ENCODE measurements around the gene P2RY2.

P2RY2 gene

GRCh38 chr11:73258104-73259035 lies 40.3 kb downstream of the P2RY2 start:
- peaks cover 0 to under 1% (median 0%) of the 10 kb centered on the region in 3 experiments for H3K27me3 ChIP-seq (ENCODE audit: control insufficient read depth in 3 of 3, insufficient read depth in 3 of 3, low read depth in 1 of 3, low read length in 3 of 3)
- no peak overlapping the region for H4K8ac ChIP-seq (ENCODE audit: low read depth, low read length)
- no peak overlapping the region for H3K14ac ChIP-seq (ENCODE audit: low read length)
- H3K79me1 ChIP-seq (ENCODE audit: low read depth, low read length), result no peaks in the 10 kb centered on the region
- H3K4me1 ChIP-seq (ENCODE audit: control insufficient read depth in 2 of 2, insufficient read depth in 1 of 2, low read depth in 1 of 2, low read length in 2 of 2), result peaks cover 15% of the 10 kb centered on the region in 2 donors
- no peak overlapping the region for H2BK12ac ChIP-seq (ENCODE audit: low read length)
- peak overlapping the region; percentile 82 for H2AFZ ChIP-seq (ENCODE audit: low read length)
- no peaks in the 10 kb centered on the region for H3K9me3 ChIP-seq (replicated peaks in 1 of 2; ENCODE audit: control insufficient read depth in 2 of 2, insufficient read depth in 1 of 2, low read depth in 1 of 2, low read length in 2 of 2)
- H3K18ac ChIP-seq (ENCODE audit: low read length), result peak overlapping the region; percentile 84
- H3K4me2 ChIP-seq (ENCODE audit: insufficient read depth, low read length, poor library complexity, severe bottlenecking), result no peak overlapping the region
- H3K4ac ChIP-seq (ENCODE audit: low read length), result no peak overlapping the region
- H3K9ac ChIP-seq (ENCODE audit: low read depth, low read length, poor library complexity), result peak overlapping the region; percentile 30
- no peak overlapping the region for H2BK15ac ChIP-seq (ENCODE audit: low read length)
- no CpG with 5 or more reads among the region's 7 CpGs for WGBS, 2 donors (ENCODE audit: extremely low coverage in 2 of 2, insufficient read length in 2 of 2, insufficient replicate concordance in 1 of 2)
- peak overlapping the region; percentile 75 for H2BK5ac ChIP-seq (ENCODE audit: low read length)
- no peak overlapping the region for H2BK120ac ChIP-seq (ENCODE audit: low read depth, low read length)
- H2AK5ac ChIP-seq (ENCODE audit: low read depth, low read length), result peak overlapping the region; percentile 47
- no peak overlapping the region for H3K27ac ChIP-seq (replicated peaks; ENCODE audit: low read length)
- H3K36me3 ChIP-seq (replicated peaks in 1 of 2; ENCODE audit: control insufficient read depth in 2 of 2, insufficient read depth in 2 of 2, low read length in 2 of 2), result no peaks in the 10 kb centered on the region
- H4K91ac ChIP-seq (ENCODE audit: low read depth, low read length, poor library complexity), result no peak overlapping the region
- DNase-seq (ENCODE audit: low spot score), result no peak
- no peak overlapping the region for H3K23ac ChIP-seq (ENCODE audit: low read depth, low read length, poor library complexity)
- H3K4me3 ChIP-seq (ENCODE audit: low read length in 2 of 2), result no peak overlapping the region

DNA sequence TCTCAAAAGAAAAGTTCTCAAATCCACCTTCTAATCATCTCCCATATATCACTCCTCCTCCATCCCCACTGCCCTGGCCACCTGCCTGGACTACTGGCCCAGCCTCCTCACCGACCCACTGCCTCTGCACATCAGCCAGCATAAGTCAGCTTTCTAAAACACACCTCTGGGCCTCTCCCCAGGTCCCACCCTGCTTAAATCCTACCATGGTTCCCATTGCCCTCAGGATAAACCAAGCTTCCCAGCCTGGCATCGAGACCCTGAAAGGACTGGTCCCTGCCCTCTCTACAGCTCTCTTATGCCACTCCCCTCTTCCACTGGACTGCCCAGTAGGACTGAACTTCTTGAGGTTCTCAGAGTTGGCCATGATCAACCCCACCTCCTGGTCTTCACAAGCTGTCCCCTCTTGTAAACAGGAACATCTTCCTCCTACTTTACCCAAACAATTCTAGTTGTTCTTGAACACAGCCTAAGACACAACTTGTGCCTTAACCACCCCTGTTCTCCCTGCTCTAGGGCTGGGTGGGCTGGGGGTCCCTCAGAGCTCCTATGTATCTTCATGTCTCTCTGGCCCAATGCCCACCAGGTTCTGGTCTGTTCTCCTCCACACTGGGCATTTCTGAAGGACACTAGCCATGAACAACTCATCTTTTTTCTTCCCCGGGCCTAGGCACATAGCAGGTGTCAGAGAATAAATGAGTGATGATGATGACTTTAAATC lies 41.5 kb downstream of the P2RY2 start:
- Histone ChIP-seq H3K14ac (ENCODE audit: low read length) (no peak overlapping the region), H3K4ac (ENCODE audit: low read length) (no peak overlapping the region), H2BK15ac (ENCODE audit: low read length) (peak overlapping the region; percentile 31), H3K27ac (replicated peaks; ENCODE audit: low read length) (no peak overlapping the region), H3K4me1 (ENCODE audit: control insufficient read depth in 2 of 2, insufficient read depth in 1 of 2, low read depth in 1 of 2, low read length in 2 of 2) (peaks cover 15% of the 10 kb centered on the region in 2 donors), H3K4me3 (ENCODE audit: low read length in 2 of 2) (no peak overlapping the region), H3K23ac (ENCODE audit: low read depth, low read length, poor library complexity) (no peak overlapping the region), H3K9me3 (replicated peaks in 1 of 2; ENCODE audit: control insufficient read depth in 2 of 2, insufficient read depth in 1 of 2, low read depth in 1 of 2, low read length in 2 of 2) (no peaks in the 10 kb centered on the region), H3K36me3 (replicated peaks in 1 of 2; ENCODE audit: control insufficient read depth in 2 of 2, insufficient read depth in 2 of 2, low read length in 2 of 2) (no peaks in the 10 kb centered on the region), H2BK12ac (ENCODE audit: low read length) (no peak overlapping the region), H2BK120ac (ENCODE audit: low read depth, low read length) (no peak overlapping the region), H3K18ac (ENCODE audit: low read length) (peak overlapping the region; percentile 69), H4K91ac (ENCODE audit: low read depth, low read length, poor library complexity) (no peak overlapping the region), H2AFZ (ENCODE audit: low read length) (no peak overlapping the region), H3K4me2 (ENCODE audit: insufficient read depth, low read length, poor library complexity, severe bottlenecking) (no peak overlapping the region), H3K79me1 (ENCODE audit: low read depth, low read length) (no peaks in the 10 kb centered on the region), H3K27me3 (ENCODE audit: control insufficient read depth in 3 of 3, insufficient read depth in 3 of 3, low read depth in 1 of 3, low read length in 3 of 3) (peaks cover 0 to 6% (median under 1%) of the 10 kb centered on the region in 3 experiments), H2AK5ac (ENCODE audit: low read depth, low read length) (peak overlapping the region; percentile 8), H2BK5ac (ENCODE audit: low read length) (no peak overlapping the region), H3K9ac (ENCODE audit: low read depth, low read length, poor library complexity) (no peak overlapping the region), H4K8ac (ENCODE audit: low read depth, low read length) (no peak overlapping the region)
- no CpG with 5 or more reads among the region's 3 CpGs for WGBS, 2 donors (ENCODE audit: extremely low coverage in 2 of 2, insufficient read length in 2 of 2, insufficient replicate concordance in 1 of 2)
- DNase-seq (ENCODE audit: low spot score), result no peak

GRCh38 chr11:73260127-73260457 lies 42.0 kb downstream of the P2RY2 start:
- no peak overlapping the region for H3K18ac ChIP-seq (ENCODE audit: low read length)
- H3K23ac ChIP-seq (ENCODE audit: low read depth, low read length, poor library complexity), result no peak overlapping the region
- no peak overlapping the region for H3K4me3 ChIP-seq (ENCODE audit: low read length in 2 of 2)
- H4K91ac ChIP-seq (ENCODE audit: low read depth, low read length, poor library complexity), result no peak overlapping the region
- H3K14ac ChIP-seq (ENCODE audit: low read length), result no peak overlapping the region
- no peak for DNase-seq (ENCODE audit: low spot score)
- H3K4me1 ChIP-seq (ENCODE audit: control insufficient read depth in 2 of 2, insufficient read depth in 1 of 2, low read depth in 1 of 2, low read length in 2 of 2), result peaks cover 15% of the 10 kb centered on the region in 2 donors
- no peaks in the 10 kb centered on the region for H3K9me3 ChIP-seq (replicated peaks in 1 of 2; ENCODE audit: control insufficient read depth in 2 of 2, insufficient read depth in 1 of 2, low read depth in 1 of 2, low read length in 2 of 2)
- H3K27me3 ChIP-seq (ENCODE audit: control insufficient read depth in 3 of 3, insufficient read depth in 3 of 3, low read depth in 1 of 3, low read length in 3 of 3), result peaks cover 0 to 10% (median 6%) of the 10 kb centered on the region in 3 experiments
- H3K4me2 ChIP-seq (ENCODE audit: insufficient read depth, low read length, poor library complexity, severe bottlenecking), result no peak overlapping the region
- H2BK5ac ChIP-seq (ENCODE audit: low read length), result no peak overlapping the region
- H2AK5ac ChIP-seq (ENCODE audit: low read depth, low read length), result peak overlapping the region; percentile 8
- H4K8ac ChIP-seq (ENCODE audit: low read depth, low read length), result no peak overlapping the region
- no peak overlapping the region for H2AFZ ChIP-seq (ENCODE audit: low read length)
- no peak overlapping the region for H3K27ac ChIP-seq (replicated peaks; ENCODE audit: low read length)
- H2BK15ac ChIP-seq (ENCODE audit: low read length), result no peak overlapping the region
- no peaks in the 10 kb centered on the region for H3K79me1 ChIP-seq (ENCODE audit: low read depth, low read length)
- no peak overlapping the region for H3K9ac ChIP-seq (ENCODE audit: low read depth, low read length, poor library complexity)
- no peak overlapping the region for H2BK12ac ChIP-seq (ENCODE audit: low read length)
- H3K4ac ChIP-seq (ENCODE audit: low read length), result no peak overlapping the region
- H3K36me3 ChIP-seq (replicated peaks in 1 of 2; ENCODE audit: control insufficient read depth in 2 of 2, insufficient read depth in 2 of 2, low read length in 2 of 2), result no peaks in the 10 kb centered on the region
- H2BK120ac ChIP-seq (ENCODE audit: low read depth, low read length), result no peak overlapping the region

GRCh38 chr11:73262851-73263495 lies 44.9 kb downstream of the P2RY2 start:
- Histone ChIP-seq H2AK5ac (ENCODE audit: low read depth, low read length) (no peak overlapping the region), H3K23ac (ENCODE audit: low read depth, low read length, poor library complexity) (no peak overlapping the region), H3K4me1 (ENCODE audit: control insufficient read depth in 2 of 2, insufficient read depth in 1 of 2, low read depth in 1 of 2, low read length in 2 of 2) (peaks cover 7 to 8% of the 10 kb centered on the region in 2 donors), H3K9me3 (replicated peaks in 1 of 2; ENCODE audit: control insufficient read depth in 2 of 2, insufficient read depth in 1 of 2, low read depth in 1 of 2, low read length in 2 of 2) (no peaks in the 10 kb centered on the region), H3K36me3 (replicated peaks in 1 of 2; ENCODE audit: control insufficient read depth in 2 of 2, insufficient read depth in 2 of 2, low read length in 2 of 2) (no peaks in the 10 kb centered on the region), H3K27me3 (ENCODE audit: control insufficient read depth in 3 of 3, insufficient read depth in 3 of 3, low read depth in 1 of 3, low read length in 3 of 3) (peaks cover 0 to 35% (median 6%) of the 10 kb centered on the region in 3 experiments), H2AFZ (ENCODE audit: low read length) (no peak overlapping the region), H3K4ac (ENCODE audit: low read length) (no peak overlapping the region), H2BK15ac (ENCODE audit: low read length) (no peak overlapping the region), H3K79me1 (ENCODE audit: low read depth, low read length) (no peaks in the 10 kb centered on the region), H3K14ac (ENCODE audit: low read length) (no peak overlapping the region), H3K18ac (ENCODE audit: low read length) (no peak overlapping the region), H3K9ac (ENCODE audit: low read depth, low read length, poor library complexity) (no peak overlapping the region), H4K8ac (ENCODE audit: low read depth, low read length) (no peak overlapping the region), H3K4me3 (ENCODE audit: low read length in 2 of 2) (no peak overlapping the region), H3K4me2 (ENCODE audit: insufficient read depth, low read length, poor library complexity, severe bottlenecking) (no peak overlapping the region), H2BK120ac (ENCODE audit: low read depth, low read length) (no peak overlapping the region), H2BK12ac (ENCODE audit: low read length) (no peak overlapping the region), H2BK5ac (ENCODE audit: low read length) (no peak overlapping the region), H3K27ac (replicated peaks; ENCODE audit: low read length) (no peak overlapping the region), H4K91ac (ENCODE audit: low read depth, low read length, poor library complexity) (no peak overlapping the region)
- no peak for DNase-seq (ENCODE audit: low spot score)
- WGBS, 2 donors (ENCODE audit: extremely low coverage in 2 of 2, insufficient read length in 2 of 2, insufficient replicate concordance in 1 of 2), result no CpG with 5 or more reads among the region's 5 CpGs
